H1 (cell line): ENCODE results near the gene RPUSD2. TPM values are rescaled to one million over a fixed set of nuclear protein-coding genes. Genes with fewer than 3 reads are reported as not detected.

Experiments
- BACH1 ChIP-seq: IDR thresholded peaks from 2 replicates; pipeline ENCODE4 v1.6.1; 2012; ENCODE audit warnings: low read length, improper control_type of control experiment
- BRCA1 ChIP-seq: IDR thresholded peaks from 2 replicates; pipeline ENCODE4 v1.6.1; 2012; ENCODE audit warnings: low read depth, low read length, improper control_type of control experiment
- CBX8 ChIP-seq: fragments of 300-800, 300-1000 bp; sonication (generic); IDR thresholded peaks from 2 replicates; pipeline ENCODE4 v1.7.1; 2016; ENCODE audit warnings: low read depth, low read length, borderline replicate concordance
- CEBPB ChIP-seq: IDR thresholded peaks from 2 replicates; pipeline ENCODE4 v1.6.1; 2012; ENCODE audit warnings: low read depth, low read length
- CREB1 ChIP-seq: IDR thresholded peaks from 2 replicates; pipeline ENCODE4 v1.6.1; 2012; ENCODE audit warnings: inconsistent platforms
- HDAC6 ChIP-seq: IDR thresholded peaks from one replicate; pipeline ENCODE4 v1.7.1; 2012; ENCODE audit warnings: low read depth, mild to moderate bottlenecking, inconsistent platforms, low read length, moderate library complexity
- JUN ChIP-seq: IDR thresholded peaks from 2 replicates; pipeline ENCODE4 v1.6.1; 2011; ENCODE audit warnings: low read depth, mild to moderate bottlenecking, improper control_type of control experiment, low read length
- KDM4A ChIP-seq: IDR thresholded peaks from one replicate; pipeline ENCODE4 v1.7.1; 2012; ENCODE audit warnings: low read depth, mild to moderate bottlenecking, moderate library complexity, low read length, inconsistent platforms; ENCODE audit not compliant: severe bottlenecking
- NANOG ChIP-seq: IDR thresholded peaks from 2 replicates; pipeline ENCODE4 v1.6.1; 2011; ENCODE audit warnings: low read length, low read depth, mild to moderate bottlenecking, inconsistent platforms; ENCODE audit not compliant: insufficient read depth, poor library complexity, severe bottlenecking
- NRF1 ChIP-seq: IDR thresholded peaks from 2 replicates; pipeline ENCODE4 v1.6.1; 2011; ENCODE audit warnings: mild to moderate bottlenecking, low read depth, low read length, improper control_type of control experiment
- PHF8 ChIP-seq: fragments of 200-600 bp; sonication (generic); conservative IDR thresholded peaks from 2 replicates; pipeline ENCODE4 v1.7.1; 2012; ENCODE audit warnings: low read depth, mild to moderate bottlenecking, inconsistent platforms, low read length, moderate library complexity
- POLR2AphosphoS5 ChIP-seq: IDR thresholded peaks from 2 replicates; pipeline ENCODE4 v1.6.1; 2011; ENCODE audit warnings: low read depth, low read length
- POU5F1 ChIP-seq: IDR thresholded peaks from 2 replicates; pipeline ENCODE4 v1.6.1; 2011; ENCODE audit warnings: low read depth, mild to moderate bottlenecking, low read length, moderate library complexity
- RFX5 ChIP-seq: IDR thresholded peaks from 2 replicates; pipeline ENCODE4 v1.6.1; 2011; ENCODE audit warnings: low read depth, low read length, improper control_type of control experiment, borderline replicate concordance
- RXRA ChIP-seq: IDR thresholded peaks from 2 replicates; pipeline ENCODE4 v1.6.1; 2011; ENCODE audit warnings: low read depth, mild to moderate bottlenecking, low read length, moderate library complexity; ENCODE audit not compliant: insufficient read depth
- SIN3A ChIP-seq, 2 experiments: IDR thresholded peaks in 1 of 2; conservative IDR thresholded peaks in 1 of 2; 2 replicates each; pipeline ENCODE4 v1.6.1; 2011 to 2012; ENCODE audit warnings: low read length in 2 of 2, improper control_type of control experiment in 1 of 2, low read depth in 1 of 2, mild to moderate bottlenecking in 1 of 2
- SRF ChIP-seq: IDR thresholded peaks from 2 replicates; pipeline ENCODE4 v1.6.1; 2011; ENCODE audit warnings: mild to moderate bottlenecking, low read depth, low read length, moderate library complexity
- TEAD4 ChIP-seq: IDR thresholded peaks from 2 replicates; pipeline ENCODE4 v1.6.1; 2012; ENCODE audit warnings: low read depth, low read length, inconsistent platforms, mixed read lengths
- polyA plus RNA-seq, 7 experiments: library from polyadenylated mRNA; depleted of rRNA in 3 of 7; stranded (reverse) in 5 of 7; unstranded in 2 of 7; fragments of >200 nt in 5 of 7; fragments of 200-250 nt in 2 of 7; gene quantifications; 1 replicate in 5 of 7; 2 replicates in 1 of 7; 4 replicates in 1 of 7; pipeline versions ENCODE4 v1.2.1 to v1.2.3, GENCODE V29; 2011 to 2013; ENCODE audit warnings: missing spikeins in 2 of 7, mixed read lengths in 2 of 7
- total RNA-seq: library from RNA; stranded (reverse); fragmentation: NEBNext Ultra II Directional; extraction: Animal tissue kit (Norgen Biotek cat#: 25700); gene quantifications from 2 replicates; pipeline ENCODE4 v1.2.1, GENCODE V29; 2021
- TF ChIP-seq, protein P1 (sequence below): IDR thresholded peaks from 2 replicates; pipeline ENCODE4 v1.6.1; 2012; ENCODE audit warnings: inconsistent platforms
- TF ChIP-seq, protein P2 (sequence below), 3 experiments: IDR thresholded peaks; 1 replicate in 2 of 3; 2 replicates in 1 of 3; pipeline versions ENCODE4 v1.5.1 to v1.6.1; 2011; ENCODE audit warnings: low read length in 3 of 3, mild to moderate bottlenecking in 3 of 3, inconsistent platforms in 2 of 3, low read depth in 1 of 3, moderate library complexity in 1 of 3; ENCODE audit not compliant: insufficient read depth in 1 of 3; ENCODE audit errors: control extremely low read depth in 1 of 3
- TF ChIP-seq, protein P3 (sequence below): IDR thresholded peaks from 2 replicates; pipeline ENCODE4 v1.6.1; 2011; ENCODE audit warnings: low read depth, mild to moderate bottlenecking, low read length; ENCODE audit not compliant: insufficient read depth

Gene RPUSD2
- total and polyA plus RNA-seq, 2 of the 8 experiments (the other 6 are each of a cell fraction or from before 2014, with no cell fraction given) = 14.5 to 28.5 TPM

DNA sequence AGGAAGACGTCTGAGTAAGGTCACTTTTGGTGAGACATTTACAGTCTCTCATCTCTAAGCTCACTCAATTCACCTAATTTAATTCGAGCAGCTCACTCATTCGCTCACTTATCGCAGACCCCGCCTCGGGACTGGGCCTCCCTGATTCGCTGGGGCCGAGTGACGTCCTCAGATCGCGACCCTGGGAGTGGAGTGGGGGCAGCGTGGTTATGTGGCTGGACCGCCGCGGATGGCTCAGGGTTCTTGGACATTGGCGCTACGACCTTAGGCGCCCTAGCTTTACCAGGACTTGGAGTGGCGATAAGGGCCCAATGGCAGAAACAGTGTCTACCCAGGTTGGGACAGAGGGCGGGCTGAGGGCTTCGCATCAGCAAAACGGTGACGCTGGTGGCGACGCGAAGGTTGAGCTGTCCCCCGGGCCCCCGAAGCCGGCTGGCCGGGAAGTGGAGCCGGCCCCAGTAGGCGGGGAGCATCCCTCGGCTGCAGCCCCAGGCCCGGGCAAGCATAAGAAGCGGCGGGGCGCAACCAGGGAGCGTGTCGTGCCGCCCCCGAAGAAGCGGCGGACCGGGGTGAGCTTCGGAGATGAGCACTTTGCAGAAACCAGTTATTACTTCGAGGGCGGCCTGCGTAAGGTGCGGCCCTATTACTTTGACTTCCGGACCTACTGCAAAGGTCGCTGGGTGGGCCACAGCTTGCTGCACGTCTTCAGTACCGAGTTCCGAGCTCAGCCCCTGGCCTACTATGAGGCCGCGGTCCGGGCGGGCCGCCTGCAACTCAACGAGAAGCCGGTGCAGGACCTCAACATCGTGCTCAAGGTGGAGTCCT, at the start of gene RPUSD2 (continued):
- TF ChIP-seq NANOG (no peak), PHF8 (peak; percentile 96), BACH1 (no peak; the same call in 1 of the 2 replicates), BRCA1 (no peak), RXRA (no peak), CREB1 (peak; percentile 99), KDM4A (peak; percentile 93), SRF (peak; percentile 62), RFX5 (no peak), CEBPB (no peak), JUN (no peak), HDAC6 (no peak), POU5F1 (no peak), POLR2AphosphoS5 (peak; percentile 95), CBX8 (no peak), SIN3A (conservative IDR thresholded peaks at IDR 0.05 in 1 of 2, IDR thresholded peaks at IDR 0.05 in 1 of 2; ENCODE audit: low read depth in 1 of 2, low read length in 2 of 2) (peak; percentile 72 to 98; a peak in 2 of 4 replicates), NRF1 (no peak), TEAD4 (no peak)
- TF ChIP-seq, protein P1, sequence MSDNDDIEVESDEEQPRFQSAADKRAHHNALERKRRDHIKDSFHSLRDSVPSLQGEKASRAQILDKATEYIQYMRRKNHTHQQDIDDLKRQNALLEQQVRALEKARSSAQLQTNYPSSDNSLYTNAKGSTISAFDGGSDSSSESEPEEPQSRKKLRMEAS = peak; percentile 96
- TF ChIP-seq, protein P2, sequence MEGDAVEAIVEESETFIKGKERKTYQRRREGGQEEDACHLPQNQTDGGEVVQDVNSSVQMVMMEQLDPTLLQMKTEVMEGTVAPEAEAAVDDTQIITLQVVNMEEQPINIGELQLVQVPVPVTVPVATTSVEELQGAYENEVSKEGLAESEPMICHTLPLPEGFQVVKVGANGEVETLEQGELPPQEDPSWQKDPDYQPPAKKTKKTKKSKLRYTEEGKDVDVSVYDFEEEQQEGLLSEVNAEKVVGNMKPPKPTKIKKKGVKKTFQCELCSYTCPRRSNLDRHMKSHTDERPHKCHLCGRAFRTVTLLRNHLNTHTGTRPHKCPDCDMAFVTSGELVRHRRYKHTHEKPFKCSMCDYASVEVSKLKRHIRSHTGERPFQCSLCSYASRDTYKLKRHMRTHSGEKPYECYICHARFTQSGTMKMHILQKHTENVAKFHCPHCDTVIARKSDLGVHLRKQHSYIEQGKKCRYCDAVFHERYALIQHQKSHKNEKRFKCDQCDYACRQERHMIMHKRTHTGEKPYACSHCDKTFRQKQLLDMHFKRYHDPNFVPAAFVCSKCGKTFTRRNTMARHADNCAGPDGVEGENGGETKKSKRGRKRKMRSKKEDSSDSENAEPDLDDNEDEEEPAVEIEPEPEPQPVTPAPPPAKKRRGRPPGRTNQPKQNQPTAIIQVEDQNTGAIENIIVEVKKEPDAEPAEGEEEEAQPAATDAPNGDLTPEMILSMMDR (IDR thresholded peaks at IDR 0.05; ENCODE audit: control extremely low read depth in 1 of 3, insufficient read depth in 1 of 3, low read depth in 1 of 3, low read length in 3 of 3) = 0 out of 4 replicates have a peak, but pooled peaks of 1 of the 3 experiments have one; percentile 1
- TF ChIP-seq, protein P3, sequence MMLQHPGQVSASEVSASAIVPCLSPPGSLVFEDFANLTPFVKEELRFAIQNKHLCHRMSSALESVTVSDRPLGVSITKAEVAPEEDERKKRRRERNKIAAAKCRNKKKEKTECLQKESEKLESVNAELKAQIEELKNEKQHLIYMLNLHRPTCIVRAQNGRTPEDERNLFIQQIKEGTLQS = peak; percentile 51; the same call in 1 of the 2 replicates
